WTC11 (cell line): ENCODE data around the gene ANXA9.

ENCODE experiments used
- FOXP1 ChIP-seq: sonication (generic); formaldehyde crosslinking; IDR thresholded peaks from 2 replicates; pipeline ENCODE4 v1.8.0; 2022; ENCODE audit warnings: missing genetic modification reagents, mild to moderate bottlenecking, moderate library complexity, borderline replicate concordance
- GABPB1 ChIP-seq: sonication (generic); formaldehyde crosslinking; IDR thresholded peaks from 2 replicates; pipeline ENCODE4 v1.8.1; 2023; ENCODE audit warnings: mild to moderate bottlenecking, missing genetic modification reagents
- KAT7 ChIP-seq: sonication (generic); formaldehyde crosslinking; IDR thresholded peaks from 2 replicates; pipeline ENCODE4 v1.8.1; 2023; ENCODE audit warnings: missing genetic modification reagents, mild to moderate bottlenecking, borderline replicate concordance
- MYBL2 ChIP-seq: sonication (generic); formaldehyde crosslinking; IDR thresholded peaks from 2 replicates; pipeline ENCODE4 v1.8.1; 2023; ENCODE audit warnings: mild to moderate bottlenecking, moderate library complexity, missing genetic modification reagents
- NFYB ChIP-seq: sonication (generic); formaldehyde crosslinking; conservative IDR thresholded peaks from 2 replicates; pipeline ENCODE4 v1.8.0; 2022; ENCODE audit warnings: low read depth, missing genetic modification reagents
- SMAD3 ChIP-seq: sonication (generic); formaldehyde crosslinking; IDR thresholded peaks from 2 replicates; pipeline ENCODE4 v1.8.0; 2022; ENCODE audit warnings: missing genetic modification reagents, mild to moderate bottlenecking, borderline replicate concordance
- ZNF138 ChIP-seq: sonication (generic); formaldehyde crosslinking; conservative IDR thresholded peaks from 2 replicates; pipeline ENCODE4 v1.8.1; 2022; ENCODE audit warnings: mild to moderate bottlenecking, moderate library complexity, missing genetic modification reagents
- ZNF263 ChIP-seq: sonication (generic); formaldehyde crosslinking; IDR thresholded peaks from 2 replicates; pipeline ENCODE4 v1.8.1; 2022; ENCODE audit warnings: low read depth, mild to moderate bottlenecking, moderate library complexity, missing genetic modification reagents
- ZNF317 ChIP-seq: sonication (generic); formaldehyde crosslinking; IDR thresholded peaks from 2 replicates; pipeline ENCODE4 v1.8.1; 2023; ENCODE audit warnings: low read depth, mild to moderate bottlenecking, moderate library complexity, missing genetic modification reagents, borderline replicate concordance
- ZNF423 ChIP-seq: fragments of 250-450 bp; sonication (Bioruptor Pico); IDR thresholded peaks from 2 replicates; pipeline ENCODE4 v2.1.2; 2022; ENCODE audit warnings: mild to moderate bottlenecking, moderate library complexity
- TF ChIP-seq, protein P1 (sequence below): fragments of 200-600 bp; IDR thresholded peaks from 2 replicates; pipeline ENCODE4 v1.8.0; 2022; ENCODE audit warnings: antibody characterized with exemption
- TF ChIP-seq, protein P2 (sequence below): sonication (generic); formaldehyde crosslinking; IDR thresholded peaks from 2 replicates; pipeline ENCODE4 v1.8.1; 2023; ENCODE audit warnings: mild to moderate bottlenecking, missing genetic modification reagents

DNA sequence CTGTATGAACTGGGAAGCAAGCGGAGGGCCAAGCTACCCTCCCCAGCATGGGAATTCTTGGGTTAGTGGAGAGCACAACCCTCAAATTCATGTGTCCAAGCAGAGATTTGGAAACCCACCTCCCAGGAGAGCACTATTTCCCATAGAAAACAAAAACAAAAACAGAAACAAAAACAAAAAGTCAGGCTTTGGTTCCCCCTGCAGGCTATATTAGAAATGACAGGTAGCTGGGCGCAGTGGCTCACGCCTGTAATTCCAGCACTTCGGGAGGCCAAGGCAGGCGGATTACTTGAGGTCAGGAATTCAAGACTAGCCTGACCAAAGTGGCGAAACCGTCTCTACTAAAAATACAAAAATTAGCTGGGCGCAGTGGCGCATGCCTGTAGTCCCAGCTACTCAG lies 13.8 kb downstream of the ANXA9 start:
- no peak for TF ChIP-seq ZNF138
- TF ChIP-seq, protein P1, sequence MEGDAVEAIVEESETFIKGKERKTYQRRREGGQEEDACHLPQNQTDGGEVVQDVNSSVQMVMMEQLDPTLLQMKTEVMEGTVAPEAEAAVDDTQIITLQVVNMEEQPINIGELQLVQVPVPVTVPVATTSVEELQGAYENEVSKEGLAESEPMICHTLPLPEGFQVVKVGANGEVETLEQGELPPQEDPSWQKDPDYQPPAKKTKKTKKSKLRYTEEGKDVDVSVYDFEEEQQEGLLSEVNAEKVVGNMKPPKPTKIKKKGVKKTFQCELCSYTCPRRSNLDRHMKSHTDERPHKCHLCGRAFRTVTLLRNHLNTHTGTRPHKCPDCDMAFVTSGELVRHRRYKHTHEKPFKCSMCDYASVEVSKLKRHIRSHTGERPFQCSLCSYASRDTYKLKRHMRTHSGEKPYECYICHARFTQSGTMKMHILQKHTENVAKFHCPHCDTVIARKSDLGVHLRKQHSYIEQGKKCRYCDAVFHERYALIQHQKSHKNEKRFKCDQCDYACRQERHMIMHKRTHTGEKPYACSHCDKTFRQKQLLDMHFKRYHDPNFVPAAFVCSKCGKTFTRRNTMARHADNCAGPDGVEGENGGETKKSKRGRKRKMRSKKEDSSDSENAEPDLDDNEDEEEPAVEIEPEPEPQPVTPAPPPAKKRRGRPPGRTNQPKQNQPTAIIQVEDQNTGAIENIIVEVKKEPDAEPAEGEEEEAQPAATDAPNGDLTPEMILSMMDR = peak; percentile 92
- TF ChIP-seq ZNF317 = no peak
- no peak for TF ChIP-seq NFYB (CRISPR knock-in tag)
- TF ChIP-seq ZNF423 (CRISPR knock-in tag) = no peak
- TF ChIP-seq GABPB1 (CRISPR knock-in tag) = no peak
- no peak for TF ChIP-seq ZNF263 (CRISPR knock-in tag)
- TF ChIP-seq MYBL2 (CRISPR knock-in tag) = no peak
- TF ChIP-seq, protein P2, sequence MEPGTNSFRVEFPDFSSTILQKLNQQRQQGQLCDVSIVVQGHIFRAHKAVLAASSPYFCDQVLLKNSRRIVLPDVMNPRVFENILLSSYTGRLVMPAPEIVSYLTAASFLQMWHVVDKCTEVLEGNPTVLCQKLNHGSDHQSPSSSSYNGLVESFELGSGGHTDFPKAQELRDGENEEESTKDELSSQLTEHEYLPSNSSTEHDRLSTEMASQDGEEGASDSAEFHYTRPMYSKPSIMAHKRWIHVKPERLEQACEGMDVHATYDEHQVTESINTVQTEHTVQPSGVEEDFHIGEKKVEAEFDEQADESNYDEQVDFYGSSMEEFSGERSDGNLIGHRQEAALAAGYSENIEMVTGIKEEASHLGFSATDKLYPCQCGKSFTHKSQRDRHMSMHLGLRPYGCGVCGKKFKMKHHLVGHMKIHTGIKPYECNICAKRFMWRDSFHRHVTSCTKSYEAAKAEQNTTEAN (CRISPR knock-in tag) = no peak
- no peak for TF ChIP-seq FOXP1 (CRISPR knock-in tag)
- TF ChIP-seq KAT7 = no peak
- TF ChIP-seq SMAD3 (CRISPR knock-in tag) = no peak
